HEK293T (cell line): ENCODE measurements around the gene HELB.

Experiments
- ARNT ChIP-seq: fragments of 450-650 bp; IDR thresholded peaks from 2 replicates; pipeline ENCODE4 v1.6.1; 2017; ENCODE audit warnings: mild to moderate bottlenecking
- FOXA1 ChIP-seq: fragments of 450-650 bp; IDR thresholded peaks from 2 replicates; pipeline ENCODE4 v1.6.1; 2016; ENCODE audit warnings: mild to moderate bottlenecking
- FOXK2 ChIP-seq: fragments of 450-650 bp; IDR thresholded peaks from 2 replicates; pipeline ENCODE4 v1.6.1; 2016; ENCODE audit warnings: mild to moderate bottlenecking
- HDGF ChIP-seq: fragments of 450-650 bp; IDR thresholded peaks from 2 replicates; pipeline ENCODE4 v1.6.1; 2017; ENCODE audit warnings: antibody characterized with exemption, borderline replicate concordance
- SP1 ChIP-seq: fragments of 450-650 bp; IDR thresholded peaks from 2 replicates; pipeline ENCODE4 v1.6.1; 2017
- ZNF384 ChIP-seq: fragments of 450-650 bp; IDR thresholded peaks from 2 replicates; pipeline ENCODE4 v1.6.1; 2016

- TF ChIP-seq ZNF384, result no peak
- no peak for TF ChIP-seq FOXA1
- no peak for TF ChIP-seq HDGF
- no peak for TF ChIP-seq FOXK2
- TF ChIP-seq ARNT, result no peak
- TF ChIP-seq SP1, result no peak
Observed at GRCh38 chr12:66365718-66366490, 63.6 kb downstream of the HELB start.
